ENCODE results near the gene AKAP6. TPM values are rescaled to one million over a fixed set of nuclear protein-coding genes. Genes with fewer than 3 reads are reported as not detected.

Gene AKAP6
- total RNA-seq, 6 experiments from 2014 or later: 1.7 to 9.6 (median 4.3) TPM

DNA sequence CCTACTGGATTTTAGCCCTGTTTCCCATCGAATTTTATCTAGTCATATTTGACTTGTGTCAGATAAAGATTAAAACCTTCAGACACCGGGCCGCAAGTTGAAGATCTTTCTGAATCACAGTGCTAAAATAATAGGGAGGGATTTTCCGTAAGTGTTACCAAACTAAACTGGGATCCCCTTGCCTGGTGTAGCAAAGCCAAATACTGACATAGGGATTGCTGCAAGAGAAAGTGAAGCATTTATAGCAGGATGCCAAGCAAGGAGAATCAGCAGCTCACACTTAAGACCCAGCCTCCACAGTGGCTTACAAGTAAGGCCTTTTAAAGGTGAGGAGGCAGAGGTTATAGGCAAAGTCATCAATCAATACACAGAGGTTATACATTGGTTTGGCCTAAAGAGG lies 147.4 kb downstream of the AKAP6 start:
- 67% methylated on average over 4 of the region's 4 CpGs for WGBS (ENCODE audit: insufficient coverage, low coverage, low lambda C conversion rate, missing lambda C conversion rate)
- Histone ChIP-seq H3K9me3 (no peaks in the 10 kb centered on the region), H3K27ac (no peak overlapping the region), H3K4me1 (peaks cover 0 to 23% (median 2%) of the 10 kb centered on the region in 4 donors), H3K36me3 (no peaks in the 10 kb centered on the region), H3K4me3 (no peak overlapping the region), H3K27me3 (no peaks in the 10 kb centered on the region)
- intact Hi-C loops (cut with DNase I): no loop called here
- TF ChIP-seq POLR2A (IDR thresholded peaks at IDR 0.05): no peak
- TF ChIP-seq, protein P1, sequence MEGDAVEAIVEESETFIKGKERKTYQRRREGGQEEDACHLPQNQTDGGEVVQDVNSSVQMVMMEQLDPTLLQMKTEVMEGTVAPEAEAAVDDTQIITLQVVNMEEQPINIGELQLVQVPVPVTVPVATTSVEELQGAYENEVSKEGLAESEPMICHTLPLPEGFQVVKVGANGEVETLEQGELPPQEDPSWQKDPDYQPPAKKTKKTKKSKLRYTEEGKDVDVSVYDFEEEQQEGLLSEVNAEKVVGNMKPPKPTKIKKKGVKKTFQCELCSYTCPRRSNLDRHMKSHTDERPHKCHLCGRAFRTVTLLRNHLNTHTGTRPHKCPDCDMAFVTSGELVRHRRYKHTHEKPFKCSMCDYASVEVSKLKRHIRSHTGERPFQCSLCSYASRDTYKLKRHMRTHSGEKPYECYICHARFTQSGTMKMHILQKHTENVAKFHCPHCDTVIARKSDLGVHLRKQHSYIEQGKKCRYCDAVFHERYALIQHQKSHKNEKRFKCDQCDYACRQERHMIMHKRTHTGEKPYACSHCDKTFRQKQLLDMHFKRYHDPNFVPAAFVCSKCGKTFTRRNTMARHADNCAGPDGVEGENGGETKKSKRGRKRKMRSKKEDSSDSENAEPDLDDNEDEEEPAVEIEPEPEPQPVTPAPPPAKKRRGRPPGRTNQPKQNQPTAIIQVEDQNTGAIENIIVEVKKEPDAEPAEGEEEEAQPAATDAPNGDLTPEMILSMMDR (IDR thresholded peaks at IDR 0.05): no peak
- DNase-seq: no peak
- ATAC-seq: no peak

DNA sequence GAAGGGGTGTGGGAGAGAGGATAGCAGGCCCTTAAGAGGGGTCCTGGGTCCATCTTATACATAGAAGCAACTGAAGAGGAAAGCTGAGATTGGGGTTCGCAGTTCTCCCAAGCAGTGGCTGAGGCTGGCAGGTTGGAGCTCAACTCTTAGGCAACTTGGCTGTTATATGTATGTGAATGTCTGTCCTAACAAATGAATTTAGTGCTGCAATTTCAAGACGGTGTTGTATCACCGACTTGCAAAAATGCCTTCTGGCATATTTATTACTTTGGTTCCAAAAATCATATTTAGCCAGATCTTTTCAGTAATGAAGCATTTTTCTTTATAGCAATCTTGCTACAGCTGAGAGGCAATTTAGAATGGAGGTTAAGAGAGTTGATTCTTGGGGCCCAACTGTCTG lies 148.3 kb downstream of the AKAP6 start:
- no peaks in the 10 kb centered on the region for H3K36me3 ChIP-seq
- WGBS (ENCODE audit: insufficient coverage, low coverage, low lambda C conversion rate, missing lambda C conversion rate): 100% methylated on average over 2 of the region's 3 CpGs
- TF ChIP-seq, protein P1 (IDR thresholded peaks at IDR 0.05): no peak
- no peak for TF ChIP-seq POLR2A (IDR thresholded peaks at IDR 0.05)
- DNase-seq: no peak
- H3K4me1 ChIP-seq: peaks cover 0 to 16% (median 2%) of the 10 kb centered on the region in 4 donors
- H3K9me3 ChIP-seq: no peaks in the 10 kb centered on the region
- no peak overlapping the region for H3K27ac ChIP-seq
- no peaks in the 10 kb centered on the region for H3K27me3 ChIP-seq
- intact Hi-C loops (cut with DNase I): no loop called here
- no peak for ATAC-seq
- no peak overlapping the region for H3K4me3 ChIP-seq

DNA sequence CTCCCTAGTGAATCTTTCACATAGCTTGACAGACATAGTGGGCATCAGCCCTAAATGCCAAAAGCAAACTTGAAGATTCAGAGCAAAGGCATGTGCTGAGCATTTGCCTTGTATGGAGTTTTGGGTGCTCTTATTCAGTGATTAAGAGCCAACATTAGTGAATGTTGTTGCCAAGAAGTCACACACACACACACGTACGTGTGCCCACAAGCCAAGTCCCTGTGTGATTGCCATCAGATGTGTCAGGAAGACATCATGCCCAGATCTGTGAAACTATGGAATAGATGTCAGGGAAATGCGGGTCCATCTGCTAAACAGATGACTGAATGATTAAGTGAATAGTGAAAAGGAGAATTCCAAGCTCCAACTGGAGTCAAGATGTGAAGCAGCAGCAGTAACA lies 149.0 kb downstream of the AKAP6 start:
- no peak overlapping the region for H3K27ac ChIP-seq
- H3K36me3 ChIP-seq: no peaks in the 10 kb centered on the region
- ATAC-seq: no peak
- TF ChIP-seq POLR2A (IDR thresholded peaks at IDR 0.05): no peak
- TF ChIP-seq, protein P1 (IDR thresholded peaks at IDR 0.05): no peak
- H3K9me3 ChIP-seq: no peaks in the 10 kb centered on the region
- DNase-seq: no peak
- H3K4me3 ChIP-seq: no peak overlapping the region
- intact Hi-C loops (cut with DNase I): no loop called here
- H3K27me3 ChIP-seq: no peaks in the 10 kb centered on the region
- 70% methylated on average over 3 of the region's 3 CpGs for WGBS (ENCODE audit: insufficient coverage, low coverage, low lambda C conversion rate, missing lambda C conversion rate)
- peaks cover 0 to 9% (median 0%) of the 10 kb centered on the region in 4 donors for H3K4me1 ChIP-seq

DNA sequence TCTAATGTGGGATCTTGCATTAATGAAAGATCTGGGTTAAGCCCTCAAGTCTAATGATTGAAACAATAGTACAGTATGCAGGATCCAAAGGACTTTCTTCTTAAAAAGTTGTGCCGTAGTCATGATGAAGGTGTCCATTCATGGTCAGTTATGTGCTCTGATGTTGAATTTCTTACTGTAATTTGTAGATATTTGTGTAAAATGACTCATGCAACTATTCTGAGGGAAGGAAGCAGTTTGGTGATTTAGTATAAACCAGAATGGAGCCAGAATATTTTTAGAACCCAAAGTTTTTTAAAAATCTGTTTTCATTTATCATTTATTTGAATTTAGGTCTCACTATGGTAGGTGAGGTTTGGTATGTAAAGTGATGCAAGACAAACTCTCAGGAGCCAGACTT lies 151.2 kb downstream of the AKAP6 start:
- 79% methylated on average over 1 of the region's 1 CpG for WGBS (ENCODE audit: insufficient coverage, low coverage, low lambda C conversion rate, missing lambda C conversion rate)
- no peak overlapping the region for H3K27ac ChIP-seq
- no peak for TF ChIP-seq POLR2A (IDR thresholded peaks at IDR 0.05)
- TF ChIP-seq, protein P1 (IDR thresholded peaks at IDR 0.05): no peak
- H3K4me3 ChIP-seq: no peak overlapping the region
- H3K27me3 ChIP-seq: no peaks in the 10 kb centered on the region
- no peaks in the 10 kb centered on the region for H3K4me1 ChIP-seq
- DNase-seq (no peak), ATAC-seq (no peak)
- no peaks in the 10 kb centered on the region for H3K9me3 ChIP-seq
- intact Hi-C loops (cut with DNase I): no loop called here
- H3K36me3 ChIP-seq: no peaks in the 10 kb centered on the region

DNA sequence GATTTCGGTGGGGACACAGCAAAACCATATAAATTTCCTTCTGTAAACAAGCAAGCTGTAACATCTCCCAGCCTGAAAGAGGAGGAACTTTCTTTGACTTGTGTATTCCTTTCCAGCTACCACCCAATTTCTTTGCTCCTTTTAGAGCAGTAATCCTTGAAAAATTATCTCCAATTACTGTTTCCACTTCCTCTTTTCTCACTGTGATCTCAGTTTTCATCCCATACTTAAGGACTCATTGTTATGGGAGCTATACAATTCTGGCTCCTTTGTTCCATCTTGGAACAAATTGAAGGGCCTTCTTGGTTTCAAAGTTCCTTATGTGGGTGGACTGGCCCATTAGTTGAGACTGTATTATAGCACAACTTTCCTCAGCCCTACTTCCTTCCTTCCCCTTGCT lies 152.6 kb downstream of the AKAP6 start:
- no peaks in the 10 kb centered on the region for H3K9me3 ChIP-seq
- DNase-seq (no peak), ATAC-seq (no peak)
- intact Hi-C loops (cut with DNase I): no loop called here
- H3K4me3 ChIP-seq: no peak overlapping the region
- 71% methylated on average over 1 of the region's 1 CpG for WGBS (ENCODE audit: insufficient coverage, low coverage, low lambda C conversion rate, missing lambda C conversion rate)
- no peaks in the 10 kb centered on the region for H3K36me3 ChIP-seq
- no peaks in the 10 kb centered on the region for H3K4me1 ChIP-seq
- H3K27ac ChIP-seq: no peak overlapping the region
- no peaks in the 10 kb centered on the region for H3K27me3 ChIP-seq
- no peak for TF ChIP-seq POLR2A (IDR thresholded peaks at IDR 0.05)
- TF ChIP-seq, protein P1 (IDR thresholded peaks at IDR 0.05): no peak

Measured in right lobe of liver (tissue), 6 donors.